HG03457 (cell line): ENCODE data around the gene REM2.
"Not testable (repeated sequence)": the region's sequence is repeated elsewhere in the genome, so short reads cannot be mapped to it uniquely, and the experiment has no call there.

Experiments used
- ATAC-seq: cut with Tn5 transposase; IDR thresholded peaks from one replicate; pipeline ENCODE4 v1.9.1; 2021; ENCODE audit warnings: moderate number of reproducible peaks; ENCODE audit not compliant: unreplicated experiment

The REM2 gene

DNA sequence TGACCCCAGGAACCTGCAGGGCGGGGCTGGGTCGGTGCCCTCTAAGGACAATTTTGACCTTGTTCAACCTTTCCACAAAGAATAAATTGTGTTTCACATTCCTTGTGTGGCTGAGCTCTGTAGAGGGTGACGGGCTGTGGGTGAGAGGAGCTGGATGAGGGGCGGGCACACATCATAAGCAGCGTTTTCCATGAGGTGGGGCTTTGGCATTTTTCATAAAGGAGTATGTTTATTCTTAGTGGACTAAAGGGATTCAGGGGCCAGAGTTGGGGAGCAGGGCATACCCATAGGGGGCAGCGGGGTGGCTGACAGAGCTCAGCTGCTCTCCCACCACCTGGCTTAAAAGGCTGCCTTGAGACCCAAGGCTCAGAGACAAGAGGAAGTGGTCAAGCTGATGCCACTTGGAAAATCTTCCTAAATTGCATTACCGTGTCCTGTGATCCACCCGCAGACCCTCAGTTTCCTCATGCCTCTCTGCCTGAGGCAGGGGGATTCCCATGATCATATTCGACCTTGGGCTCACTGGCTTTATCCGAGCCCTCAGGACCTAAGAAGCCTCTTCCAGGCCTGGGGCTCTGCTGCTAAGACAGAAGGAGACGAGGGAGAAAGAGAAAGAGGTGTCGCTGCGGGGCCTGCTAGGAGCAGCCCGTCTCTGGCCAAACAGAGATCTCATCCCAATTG lies 35.2 kb upstream of the REM2 start:
- no peak for ATAC-seq

DNA sequence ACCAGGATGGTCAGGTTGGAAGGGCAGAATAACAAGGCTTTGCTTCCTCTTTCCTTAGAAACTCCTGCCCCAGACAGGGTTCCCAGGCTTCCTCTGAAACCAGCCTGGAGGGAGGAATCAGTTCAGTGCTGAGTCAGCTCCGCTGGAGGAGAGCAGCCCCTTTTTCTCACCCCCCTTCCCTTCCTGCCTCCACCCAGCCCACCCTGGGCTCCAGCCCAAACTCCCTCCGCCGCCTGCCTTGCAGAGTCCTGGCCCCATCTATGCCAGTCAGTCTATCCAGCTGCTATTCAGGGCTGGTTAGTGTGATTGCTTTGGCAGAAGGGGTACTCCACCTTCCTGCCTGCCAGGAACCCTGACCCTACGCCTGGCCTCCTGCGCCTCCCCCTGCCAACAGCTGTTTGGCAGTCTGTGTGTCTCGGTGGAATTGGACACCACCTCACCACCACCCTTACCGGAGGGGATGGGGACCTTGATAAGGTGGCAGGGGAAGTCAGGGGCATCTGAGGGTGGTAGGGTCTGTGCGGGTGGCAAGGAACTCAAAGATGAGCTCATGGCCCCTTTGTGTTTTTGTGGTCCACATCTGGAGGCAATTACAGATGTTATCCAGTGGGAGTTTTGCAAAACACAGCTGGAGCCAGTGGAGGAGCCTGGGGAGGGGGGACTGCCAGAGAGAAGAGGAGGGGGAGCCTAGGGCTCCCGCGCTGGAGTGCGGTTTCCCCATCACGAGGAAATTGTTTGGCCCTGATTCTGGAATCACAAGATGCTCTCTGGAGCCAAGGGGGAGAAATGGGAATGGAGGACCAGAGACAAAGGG lies 34.5 kb upstream of the REM2 start:
- ATAC-seq, result no peak

DNA sequence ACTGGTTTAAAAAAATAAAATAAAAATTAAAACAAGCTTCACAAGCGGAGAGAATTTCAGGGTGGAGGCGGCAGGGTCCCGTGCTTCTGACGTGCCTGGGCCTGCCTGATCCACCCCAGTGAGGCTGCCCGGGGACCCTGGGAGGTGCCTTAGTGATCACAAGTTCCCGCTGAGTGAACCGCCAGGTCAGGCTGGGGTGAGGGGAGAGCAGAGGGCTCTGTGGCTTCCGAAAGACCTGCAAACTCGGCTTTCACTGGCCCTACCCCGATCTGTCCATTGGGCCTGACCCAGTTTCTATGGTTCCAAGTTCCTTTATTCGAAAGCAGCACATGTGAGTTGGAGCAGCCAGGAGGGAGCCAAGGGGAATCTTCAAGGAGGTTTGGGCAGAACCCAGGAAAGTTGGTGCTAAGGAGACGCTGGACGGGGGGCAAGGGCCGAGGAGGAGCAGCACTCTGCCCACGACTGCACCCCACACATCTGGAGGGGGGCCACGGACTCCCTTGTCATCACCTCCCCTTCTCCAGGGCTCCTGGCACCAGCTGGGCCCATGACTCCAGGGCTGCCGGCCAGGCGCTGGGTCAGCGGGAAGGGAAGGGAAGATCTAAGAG lies 33.7 kb upstream of the REM2 start:
- no peak for ATAC-seq

DNA sequence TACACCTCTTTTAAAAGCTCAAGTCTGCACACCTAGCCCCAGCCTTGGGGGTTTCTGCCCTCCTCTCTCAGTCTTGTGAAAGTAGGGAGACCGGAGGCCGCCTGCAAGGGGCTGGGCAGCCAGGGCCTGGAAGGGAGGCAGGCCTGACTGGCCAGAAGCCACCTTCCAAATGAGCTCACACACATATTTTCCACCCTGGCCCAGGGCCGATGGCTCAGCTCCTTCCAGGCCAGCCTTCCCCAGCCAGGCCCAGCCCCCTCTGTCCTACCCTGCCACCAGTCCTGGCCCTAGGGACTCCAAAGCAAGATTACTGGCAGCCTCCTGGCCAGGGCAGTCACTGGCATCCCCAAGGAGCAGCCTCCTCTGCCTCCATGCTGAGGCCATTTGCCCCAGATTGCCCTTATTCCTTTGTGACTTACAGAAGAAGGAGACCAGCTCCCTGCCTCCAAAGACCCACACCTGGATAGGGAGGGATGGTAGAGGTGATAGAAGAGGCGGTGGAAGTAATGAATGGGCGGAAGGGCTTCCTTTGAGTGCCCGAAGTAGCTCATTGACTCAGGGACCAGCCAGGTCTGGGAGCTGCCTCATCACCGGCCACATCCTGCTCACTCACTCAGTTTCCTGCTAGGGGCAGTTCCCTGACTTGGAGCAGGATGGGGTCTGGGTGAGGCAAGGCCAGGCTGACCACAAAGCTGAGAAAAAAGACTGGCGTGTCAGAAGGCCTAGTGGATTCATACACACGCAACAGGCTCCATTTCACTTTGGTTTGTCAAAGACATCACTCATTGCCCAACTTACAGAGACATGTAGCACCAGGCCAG lies 31.9 kb upstream of the REM2 start:
- ATAC-seq, result no peak

DNA sequence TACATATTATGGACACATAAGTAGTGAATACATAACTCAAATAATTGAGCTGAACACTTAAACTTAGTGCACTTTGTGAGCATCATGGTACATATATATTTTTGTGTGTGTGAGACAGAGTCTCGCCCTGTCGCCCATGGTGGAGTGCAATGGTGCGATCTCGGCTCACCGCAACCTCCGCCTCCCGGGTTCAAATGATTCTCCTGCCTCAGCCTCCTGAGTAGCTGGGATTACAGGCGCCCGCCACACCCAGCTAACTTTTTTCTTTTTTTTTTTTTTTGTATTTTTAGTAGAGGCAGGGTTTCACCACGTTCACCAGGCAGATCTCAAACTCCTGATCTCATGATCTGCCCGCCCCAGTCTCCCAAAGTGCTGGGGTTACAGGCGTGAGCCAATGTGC lies 30.8 kb upstream of the REM2 start:
- not testable (repeated sequence) for ATAC-seq

DNA sequence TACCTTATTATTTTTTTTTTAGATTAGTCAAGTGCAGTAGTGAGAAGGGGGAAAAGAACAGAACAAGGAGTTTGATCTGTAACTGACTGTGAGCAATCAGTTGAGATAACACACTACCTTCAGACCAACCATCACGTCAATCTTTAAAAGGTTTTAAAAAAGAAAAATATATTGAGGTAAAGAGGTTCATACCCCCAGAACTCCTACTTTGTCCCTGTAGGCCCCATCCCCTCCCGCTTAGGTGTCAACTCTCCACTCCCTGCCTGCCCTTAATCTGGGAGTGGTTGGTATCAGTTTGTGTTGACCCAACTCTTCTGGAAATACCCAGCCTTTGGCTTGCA lies 30.5 kb upstream of the REM2 start:
- no peak for ATAC-seq

DNA sequence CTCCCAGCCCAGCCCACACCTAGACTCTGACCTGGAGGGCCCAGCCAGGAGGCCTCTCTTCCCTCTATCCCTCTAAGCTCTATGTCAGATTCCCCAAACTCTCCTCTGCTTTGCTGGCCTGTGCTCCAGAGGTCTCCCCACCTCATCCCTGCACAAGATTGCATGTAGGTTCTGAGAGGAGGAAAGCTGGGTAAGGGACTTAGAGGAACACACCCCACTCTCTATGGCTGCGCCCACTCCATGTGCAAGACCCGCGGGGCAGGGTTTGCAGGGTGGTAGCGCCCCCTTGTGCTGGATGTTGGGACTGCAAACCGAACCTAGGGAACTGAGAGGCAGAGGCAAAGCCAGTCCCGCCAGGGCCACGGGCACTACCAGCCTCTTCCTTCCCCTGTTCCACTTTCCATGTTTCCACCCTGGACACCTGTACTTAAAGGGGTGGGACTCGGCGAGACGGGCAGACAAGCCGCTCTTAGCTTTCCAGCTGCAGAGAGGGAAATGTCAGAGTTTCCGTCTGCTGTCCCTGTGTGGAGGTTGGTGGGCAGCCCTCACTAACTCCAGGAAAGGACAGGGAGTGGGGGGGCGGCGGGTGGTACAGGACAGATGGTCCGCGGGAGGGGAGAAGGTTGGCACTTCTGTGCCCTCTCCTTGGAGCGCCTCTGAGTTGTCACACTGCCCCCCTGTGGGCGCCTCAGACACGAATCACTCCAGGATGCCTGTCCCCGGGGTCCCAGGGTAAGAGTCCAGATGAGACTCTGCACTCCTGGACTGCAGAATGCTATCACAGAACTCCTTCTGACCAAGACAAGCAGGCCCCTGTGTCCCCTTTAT lies 29.9 kb upstream of the REM2 start:
- no peak for ATAC-seq

DNA sequence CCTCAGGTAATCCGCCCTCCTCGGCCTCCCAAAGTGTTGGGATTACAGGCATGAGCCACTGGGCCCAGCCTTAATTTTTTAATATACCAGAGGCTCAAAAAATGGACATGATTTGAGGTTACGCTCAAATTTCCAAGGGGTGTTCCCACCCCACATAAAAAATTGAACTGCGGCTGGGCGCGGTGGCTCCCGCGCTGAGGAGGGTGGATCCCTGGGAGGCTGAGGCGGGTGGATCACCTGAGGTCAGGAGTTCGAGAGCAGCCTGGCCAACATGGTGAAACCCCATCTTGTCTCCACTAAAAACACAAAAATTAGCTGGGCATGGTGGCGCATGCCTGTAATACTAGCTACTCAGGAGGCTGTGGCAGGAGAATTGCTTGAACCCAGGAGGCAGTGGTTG lies 28.7 kb upstream of the REM2 start:
- ATAC-seq, result not testable (repeated sequence)

DNA sequence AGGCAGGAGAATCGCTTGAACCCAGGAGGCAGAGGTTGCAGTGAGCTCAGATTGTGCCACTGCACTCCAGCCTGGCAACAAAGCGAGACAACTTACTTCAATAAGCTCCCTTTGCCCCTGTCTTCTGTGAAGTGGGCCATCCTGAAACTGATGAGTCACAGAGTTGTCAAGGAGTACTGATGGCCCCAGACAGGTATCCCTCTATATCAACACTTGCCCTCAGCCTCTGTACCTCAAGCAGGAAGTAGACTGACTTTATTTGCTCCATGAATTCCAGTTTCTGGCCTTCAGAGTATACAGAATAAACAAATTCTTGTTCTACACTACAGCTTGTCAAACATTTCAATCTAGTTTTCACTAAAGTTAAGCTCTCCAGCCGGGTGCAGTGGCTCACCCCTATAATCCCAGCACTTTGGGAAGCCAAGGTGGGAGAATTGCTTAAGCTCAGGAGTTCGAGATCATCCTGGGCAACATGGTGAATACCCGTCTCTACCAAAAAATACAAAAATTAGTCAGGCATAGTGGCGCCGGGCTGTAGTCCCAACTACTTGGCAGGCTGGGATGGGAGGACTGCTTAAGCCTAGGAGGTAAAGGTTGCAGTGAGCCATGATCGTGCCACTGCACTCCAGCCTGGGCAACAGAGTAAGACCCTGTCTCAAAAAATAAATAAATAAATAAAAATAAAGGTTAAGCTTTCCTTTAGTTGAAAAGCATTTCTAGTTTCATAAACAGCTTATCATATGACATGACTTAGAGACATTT lies 27.9 kb upstream of the REM2 start:
- no peak for ATAC-seq

DNA sequence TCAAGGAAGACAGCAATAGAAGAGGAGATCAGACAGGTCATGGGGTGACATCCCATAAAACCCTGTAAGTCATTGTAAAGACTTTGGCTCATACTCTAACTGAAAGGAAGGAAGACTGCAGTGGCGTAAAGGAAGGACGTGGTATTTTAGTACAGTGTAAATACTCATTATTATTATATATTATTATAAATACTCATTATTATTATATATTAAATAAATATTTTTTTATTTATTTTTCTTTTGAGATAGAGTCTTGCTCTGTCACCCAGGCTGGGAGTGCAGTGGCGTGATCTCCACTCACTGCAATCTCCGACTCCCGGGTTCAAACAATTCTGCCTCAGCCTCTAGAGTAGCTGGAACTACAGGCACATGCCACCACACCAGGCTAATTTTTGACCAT lies 26.6 kb upstream of the REM2 start:
- no peak for ATAC-seq

DNA sequence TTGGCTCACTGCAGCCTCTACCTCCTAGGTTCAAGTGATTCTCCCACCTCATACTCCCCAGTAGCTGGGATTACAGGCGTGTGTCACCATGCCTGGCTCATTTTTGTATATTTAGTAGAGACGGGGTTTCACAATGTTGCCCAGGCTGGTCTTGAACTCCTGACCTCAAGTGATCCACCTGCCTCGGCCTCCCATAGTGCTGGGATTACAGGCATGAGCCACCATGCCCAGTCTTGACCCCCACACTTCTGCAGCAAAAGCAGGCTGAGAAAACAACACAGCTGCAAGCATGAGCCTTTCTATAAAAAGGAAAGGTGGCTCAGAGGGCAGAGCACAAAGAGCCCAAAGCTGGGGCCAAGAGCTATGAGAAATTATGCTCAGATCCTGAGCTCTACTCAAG lies 22.6 kb upstream of the REM2 start:
- not testable (repeated sequence) for ATAC-seq

DNA sequence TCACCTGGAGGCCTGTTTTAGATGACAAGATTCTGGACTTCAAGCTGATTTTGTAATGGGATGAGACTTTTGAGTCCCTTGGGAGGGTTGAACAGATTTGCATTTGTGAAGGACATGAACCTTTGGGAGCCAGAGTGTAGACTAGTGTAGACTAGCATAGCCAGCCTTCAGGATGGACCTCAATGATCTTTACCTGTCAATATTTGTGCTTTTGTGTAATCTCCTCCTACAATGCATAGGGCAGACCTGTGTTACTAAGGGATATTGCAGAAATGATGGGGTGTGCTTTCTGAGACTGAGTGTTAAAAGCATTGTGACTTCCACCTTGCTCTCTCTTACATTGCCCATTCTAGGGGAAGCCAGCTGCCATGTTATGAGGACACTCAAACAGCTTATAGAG lies 21.4 kb upstream of the REM2 start:
- no peak for ATAC-seq

DNA sequence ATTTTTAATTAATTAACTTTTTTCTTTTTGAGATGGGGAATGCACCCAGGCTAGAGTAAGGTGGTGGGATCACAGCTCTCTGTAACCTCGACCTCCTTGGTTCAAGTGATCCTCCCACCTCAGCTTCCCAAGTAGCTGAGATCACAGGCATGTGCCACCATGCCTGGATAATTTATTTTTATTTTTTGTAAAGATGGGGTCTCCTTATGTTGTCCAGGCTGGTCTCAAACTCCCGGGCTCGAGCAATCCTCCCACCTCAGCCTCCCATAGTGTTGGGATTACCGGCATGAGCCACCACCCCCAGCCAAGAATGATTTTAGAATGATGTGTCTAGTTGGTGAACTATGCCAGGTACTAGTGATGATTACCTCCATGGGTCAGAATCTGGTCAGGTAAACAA lies 18.0 kb upstream of the REM2 start:
- no peak for ATAC-seq

DNA sequence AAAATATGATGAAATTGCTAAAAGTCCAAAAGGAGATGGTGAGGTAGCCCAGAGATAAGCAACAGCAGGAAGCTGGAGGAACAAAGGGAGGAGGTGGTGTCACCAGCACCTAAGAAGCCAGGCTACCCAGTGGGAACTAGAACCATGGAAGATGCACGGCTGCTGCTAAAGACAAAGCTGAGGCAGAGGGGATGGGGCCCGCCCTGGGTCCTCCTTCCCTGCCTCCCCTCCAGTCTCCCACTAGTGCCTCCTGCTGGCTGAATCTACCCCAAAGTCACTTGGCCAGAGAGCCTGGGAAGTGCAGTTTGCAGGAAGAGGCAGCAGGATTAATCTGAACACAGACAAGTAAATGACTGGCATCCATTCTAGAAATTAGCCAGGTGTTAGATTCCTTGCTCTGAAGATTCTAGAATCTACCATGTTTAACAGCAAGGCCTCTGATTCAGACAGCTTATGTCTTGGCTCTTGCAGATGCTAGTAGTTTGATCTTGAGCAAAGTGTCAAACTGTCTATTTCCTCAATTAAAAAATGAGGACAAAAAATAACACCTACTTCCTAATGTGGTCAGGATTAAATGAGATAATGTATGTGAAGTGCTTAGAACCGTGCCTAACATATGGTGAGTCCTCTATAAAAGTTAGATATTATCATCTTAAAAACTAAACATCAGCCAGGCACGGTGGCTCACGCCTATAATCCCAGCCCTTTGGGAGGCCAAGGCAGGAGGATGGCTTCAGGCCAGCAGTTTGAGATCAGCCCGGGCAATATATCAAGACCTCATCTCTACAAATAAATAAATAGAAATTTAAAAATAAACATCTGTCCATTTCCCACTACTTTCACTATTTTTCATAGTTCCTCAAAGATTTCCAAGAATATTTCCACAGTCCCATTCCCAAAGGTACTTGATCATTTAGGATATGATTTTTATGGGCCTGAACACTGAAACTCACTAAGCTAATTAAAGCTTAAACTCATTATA lies 17.3 kb upstream of the REM2 start:
- no peak for ATAC-seq

DNA sequence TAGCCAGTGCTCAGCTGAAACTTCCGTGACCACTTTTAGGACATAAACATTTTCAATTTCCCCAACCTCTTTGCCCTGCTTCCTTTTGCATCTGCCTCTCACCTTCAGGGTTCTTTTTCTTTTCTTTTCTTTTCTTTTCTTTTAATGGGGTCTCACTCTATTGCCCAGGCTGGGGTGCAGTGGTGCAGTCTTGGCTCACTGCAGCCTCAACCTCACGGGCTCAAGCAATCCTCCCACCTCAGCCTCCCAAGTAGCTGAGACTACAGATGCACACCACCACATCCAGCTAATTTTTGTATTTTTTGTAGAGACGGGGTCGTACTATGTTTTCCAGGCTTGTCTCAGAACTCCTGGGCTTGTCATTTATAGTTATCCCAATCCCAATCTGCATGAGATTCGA lies 16.1 kb upstream of the REM2 start:
- ATAC-seq, result no peak

DNA sequence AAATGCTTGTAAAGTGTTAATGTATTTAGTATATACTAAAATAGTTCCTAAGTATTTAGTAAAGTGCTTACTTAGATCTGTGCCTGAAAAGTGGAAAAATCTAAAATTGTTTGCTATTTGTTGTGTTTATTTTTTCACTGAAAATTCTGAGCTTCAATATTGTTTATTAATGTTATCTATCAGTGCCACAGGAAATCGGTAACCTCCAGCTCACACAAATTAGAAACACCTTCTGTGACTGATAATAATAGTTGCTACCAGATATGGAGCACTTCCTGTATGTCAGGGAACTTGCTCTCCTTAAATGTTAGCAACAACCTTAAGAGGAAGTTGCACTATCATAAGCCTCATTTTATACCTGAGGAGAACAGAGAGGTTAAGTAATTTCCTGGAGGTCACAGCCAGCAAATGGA lies 12.2 kb upstream of the REM2 start:
- peak; percentile 21 for ATAC-seq

DNA sequence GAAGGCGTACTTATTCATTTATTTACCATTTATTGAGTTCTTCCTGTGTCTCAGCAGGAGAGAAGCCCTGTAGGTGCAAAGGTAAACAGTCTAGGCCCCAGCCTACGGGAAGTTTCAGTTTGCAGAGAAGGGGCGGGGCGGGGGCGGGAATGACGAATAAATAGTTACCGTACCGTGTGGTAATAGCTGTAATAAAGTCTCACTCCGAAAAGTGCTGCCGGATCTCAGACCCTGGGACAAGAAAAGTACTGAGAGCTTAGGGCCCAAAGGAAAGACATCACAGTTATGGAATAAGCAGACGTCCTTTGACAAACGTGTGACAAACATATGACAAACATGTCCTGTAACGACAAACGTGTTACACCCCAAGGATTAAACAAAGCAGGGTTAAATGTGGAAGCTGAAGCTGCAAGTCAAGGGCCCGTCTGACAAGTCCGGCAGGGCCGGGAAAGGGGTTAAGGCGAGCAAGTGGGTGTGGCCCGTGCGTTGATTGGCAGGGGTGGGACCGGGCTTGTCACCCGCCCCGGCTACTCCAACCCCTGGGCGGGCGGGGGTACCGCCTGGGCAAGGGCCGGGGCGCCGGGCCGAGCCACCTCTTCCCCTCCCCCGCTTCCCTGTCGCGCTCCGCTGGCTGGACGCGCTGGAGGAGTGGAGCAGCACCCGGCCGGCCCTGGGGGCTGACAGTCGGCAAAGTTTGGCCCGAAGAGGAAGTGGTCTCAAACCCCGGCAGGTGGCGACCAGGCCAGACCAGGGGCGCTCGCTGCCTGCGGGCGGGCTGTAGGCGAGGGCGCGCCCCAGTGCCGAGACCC lies 11.6 kb upstream of the REM2 start, which contains the start of gene LRP10:
TSS of gene LRP10 (plus strand) at position 517 of the 809 bp plus-strand sequence. CDS start 564 bp downstream, outside the sequence.
- peak; percentile 64 for ATAC-seq
